ENCODE measurements around the gene FEZ2.

FEZ2 gene

GRCh38 chr2:36570416-36570815, 27.6 kb downstream of the FEZ2 start:
- no peak for DNase-seq (ENCODE audit: low read depth)
- TF ChIP-seq CTCF (conservative IDR thresholded peaks at IDR 0.05; ENCODE audit: low read length) = no peak
- no peak overlapping the region for H3K4me3 ChIP-seq (ENCODE audit: low read length)

GRCh38 chr2:36569267-36569856, 28.6 kb downstream of the FEZ2 start:
- no peak for DNase-seq (ENCODE audit: low read depth)
- no peak overlapping the region for H3K4me3 ChIP-seq (ENCODE audit: low read length)
- TF ChIP-seq CTCF (conservative IDR thresholded peaks at IDR 0.05; ENCODE audit: low read length) = no peak

- no peak overlapping the region; the same call in 1 of the 2 replicates for H3K4me3 ChIP-seq (ENCODE audit: low read length)
- DNase-seq (ENCODE audit: low read depth) = peak; percentile 63
- no peak for TF ChIP-seq CTCF (conservative IDR thresholded peaks at IDR 0.05; ENCODE audit: low read length)
Observed at GRCh38 chr2:36568516-36569246, 29.3 kb downstream of the FEZ2 start.

- no peak for DNase-seq (ENCODE audit: low read depth)
- no peak for TF ChIP-seq CTCF (conservative IDR thresholded peaks at IDR 0.05; ENCODE audit: low read length)
- H3K4me3 ChIP-seq (ENCODE audit: low read length) = no peak overlapping the region
Observed at GRCh38 chr2:36567711-36568408, 30.1 kb downstream of the FEZ2 start.

GRCh38 chr2:36566887-36567286, 31.1 kb downstream of the FEZ2 start:
- no peak for TF ChIP-seq CTCF (conservative IDR thresholded peaks at IDR 0.05; ENCODE audit: low read length)
- H3K4me3 ChIP-seq (ENCODE audit: low read length) = no peak overlapping the region
- DNase-seq (ENCODE audit: low read depth) = no peak

- DNase-seq (ENCODE audit: low read depth) = no peak
- no peak for TF ChIP-seq CTCF (conservative IDR thresholded peaks at IDR 0.05; ENCODE audit: low read length)
- no peak overlapping the region for H3K4me3 ChIP-seq (ENCODE audit: low read length)
Observed at GRCh38 chr2:36565712-36566111, 32.3 kb downstream of the FEZ2 start.
